HS-27A (cell line): ENCODE measurements around the gene ELOB.

Experiments used
- DNase-seq: peaks from one replicate; pipeline ENCODE4 v3.0.0-alpha.2; 2012; ENCODE audit warnings: low read depth, missing footprints

ELOB gene

GRCh38 chr16:2777231-2777902 lies at the start of gene ELOB:
Gene ELOB, minus strand, starts transcription at chr16:2777280. Its CDS starts 41 bp downstream, at chr16:2777239.
- no peak for DNase-seq

- no peak for DNase-seq
Measured at GRCh38 chr16:2825906-2826305, 48.8 kb upstream of the ELOB start.

GRCh38 chr16:2825049-2825742 lies 48.1 kb upstream of the ELOB start:
- DNase-seq, result no peak

- no peak for DNase-seq
Measured at GRCh38 chr16:2824626-2825025, 47.5 kb upstream of the ELOB start.

GRCh38 chr16:2822496-2822895 lies 45.4 kb upstream of the ELOB start:
- no peak for DNase-seq

- no peak for DNase-seq
Measured at GRCh38 chr16:2822158-2822495, 45.0 kb upstream of the ELOB start.

- no peak for DNase-seq
Measured at GRCh38 chr16:2821487-2822157, 44.5 kb upstream of the ELOB start.

- no peak for DNase-seq
Measured at GRCh38 chr16:2820836-2821486, 43.9 kb upstream of the ELOB start.

GRCh38 chr16:2819939-2820835 lies 43.1 kb upstream of the ELOB start:
- no peak for DNase-seq

- no peak for DNase-seq
Measured at GRCh38 chr16:2819179-2819938, 42.3 kb upstream of the ELOB start.

GRCh38 chr16:2818272-2818876 lies 41.3 kb upstream of the ELOB start:
- DNase-seq, result no peak

- DNase-seq, result no peak
Measured at GRCh38 chr16:2817340-2818271, 40.5 kb upstream of the ELOB start.

- DNase-seq, result no peak
Measured at GRCh38 chr16:2816751-2817339, 39.8 kb upstream of the ELOB start, which contains the start of gene PRSS21. Gene PRSS21, plus strand, starts transcription at chr16:2817237. Its CDS starts 32 bp downstream, at chr16:2817269.

GRCh38 chr16:2815299-2815771 lies 38.3 kb upstream of the ELOB start:
- no peak for DNase-seq

- no peak for DNase-seq
Measured at GRCh38 chr16:2814551-2815298, 37.6 kb upstream of the ELOB start.

GRCh38 chr16:2813771-2814221 lies 36.7 kb upstream of the ELOB start:
- DNase-seq, result no peak

GRCh38 chr16:2811703-2812471 lies 34.8 kb upstream of the ELOB start:
- no peak for DNase-seq
